ENCODE results near the gene KCNMA1.

The KCNMA1 gene

GRCh38 chr10:77644557-77645243 lies 7.1 kb upstream of the KCNMA1 start:
- Histone ChIP-seq H3K4me3 (ENCODE audit: low read length in 2 of 2) (no peak overlapping the region), H3K79me1 (ENCODE audit: low read depth, low read length) (no peaks in the 10 kb centered on the region), H3K4me1 (ENCODE audit: control insufficient read depth in 2 of 2, insufficient read depth in 1 of 2, low read depth in 1 of 2, low read length in 2 of 2) (peaks cover 0 to 4% of the 10 kb centered on the region in 2 donors), H3K9ac (ENCODE audit: low read depth, low read length, poor library complexity) (no peak overlapping the region), H3K18ac (ENCODE audit: low read length) (no peak overlapping the region), H3K36me3 (replicated peaks in 1 of 2; ENCODE audit: control insufficient read depth in 2 of 2, insufficient read depth in 2 of 2, low read length in 2 of 2) (no peaks in the 10 kb centered on the region), H3K27me3 (ENCODE audit: control insufficient read depth in 3 of 3, insufficient read depth in 3 of 3, low read depth in 1 of 3, low read length in 3 of 3) (peaks cover 0 to 23% (median 10%) of the 10 kb centered on the region in 3 experiments), H4K8ac (ENCODE audit: low read depth, low read length) (no peak overlapping the region), H2AK5ac (ENCODE audit: low read depth, low read length) (no peak overlapping the region), H2BK120ac (ENCODE audit: low read depth, low read length) (no peak overlapping the region), H3K14ac (ENCODE audit: low read length) (no peak overlapping the region), H3K27ac (replicated peaks; ENCODE audit: low read length) (no peak overlapping the region), H3K4ac (ENCODE audit: low read length) (no peak overlapping the region), H3K4me2 (ENCODE audit: insufficient read depth, low read length, poor library complexity, severe bottlenecking) (no peak overlapping the region), H3K23ac (ENCODE audit: low read depth, low read length, poor library complexity) (no peak overlapping the region), H2BK15ac (ENCODE audit: low read length) (no peak overlapping the region), H2BK12ac (ENCODE audit: low read length) (no peak overlapping the region), H2BK5ac (ENCODE audit: low read length) (no peak overlapping the region), H2AFZ (ENCODE audit: low read length) (no peak overlapping the region), H3K9me3 (replicated peaks in 1 of 2; ENCODE audit: control insufficient read depth in 2 of 2, insufficient read depth in 1 of 2, low read depth in 1 of 2, low read length in 2 of 2) (no peaks in the 10 kb centered on the region), H4K91ac (ENCODE audit: low read depth, low read length, poor library complexity) (no peak overlapping the region)
- no CpG with 5 or more reads among the region's 4 CpGs for WGBS, 2 donors (ENCODE audit: extremely low coverage in 2 of 2, insufficient read length in 2 of 2, insufficient replicate concordance in 1 of 2)
- no peak for DNase-seq (ENCODE audit: low spot score)

- no peak overlapping the region for H3K23ac ChIP-seq (ENCODE audit: low read depth, low read length, poor library complexity)
- no peak overlapping the region for H2BK12ac ChIP-seq (ENCODE audit: low read length)
- H4K91ac ChIP-seq (ENCODE audit: low read depth, low read length, poor library complexity), result no peak overlapping the region
- no peak overlapping the region for H3K18ac ChIP-seq (ENCODE audit: low read length)
- peaks cover 0 to 3% of the 10 kb centered on the region in 2 donors for H3K4me1 ChIP-seq (ENCODE audit: control insufficient read depth in 2 of 2, insufficient read depth in 1 of 2, low read depth in 1 of 2, low read length in 2 of 2)
- H3K4ac ChIP-seq (ENCODE audit: low read length), result no peak overlapping the region
- no peak overlapping the region for H3K14ac ChIP-seq (ENCODE audit: low read length)
- H3K79me1 ChIP-seq (ENCODE audit: low read depth, low read length), result no peaks in the 10 kb centered on the region
- DNase-seq (ENCODE audit: low spot score), result no peak
- no peak overlapping the region for H3K4me2 ChIP-seq (ENCODE audit: insufficient read depth, low read length, poor library complexity, severe bottlenecking)
- no peak overlapping the region for H4K8ac ChIP-seq (ENCODE audit: low read depth, low read length)
- WGBS, 2 donors (ENCODE audit: extremely low coverage in 2 of 2, insufficient read length in 2 of 2, insufficient replicate concordance in 1 of 2), result no CpG with 5 or more reads among the region's 6 CpGs
- no peak overlapping the region for H2AK5ac ChIP-seq (ENCODE audit: low read depth, low read length)
- no peaks in the 10 kb centered on the region for H3K36me3 ChIP-seq (replicated peaks in 1 of 2; ENCODE audit: control insufficient read depth in 2 of 2, insufficient read depth in 2 of 2, low read length in 2 of 2)
- peaks cover 0 to 31% (median 16%) of the 10 kb centered on the region in 3 experiments for H3K27me3 ChIP-seq (ENCODE audit: control insufficient read depth in 3 of 3, insufficient read depth in 3 of 3, low read depth in 1 of 3, low read length in 3 of 3)
- H3K9me3 ChIP-seq (replicated peaks in 1 of 2; ENCODE audit: control insufficient read depth in 2 of 2, insufficient read depth in 1 of 2, low read depth in 1 of 2, low read length in 2 of 2), result no peaks in the 10 kb centered on the region
- no peak overlapping the region for H3K4me3 ChIP-seq (ENCODE audit: low read length in 2 of 2)
- no peak overlapping the region for H2BK15ac ChIP-seq (ENCODE audit: low read length)
- no peak overlapping the region for H2AFZ ChIP-seq (ENCODE audit: low read length)
- no peak overlapping the region for H3K9ac ChIP-seq (ENCODE audit: low read depth, low read length, poor library complexity)
- H3K27ac ChIP-seq (replicated peaks; ENCODE audit: low read length), result no peak overlapping the region
- H2BK5ac ChIP-seq (ENCODE audit: low read length), result no peak overlapping the region
- no peak overlapping the region for H2BK120ac ChIP-seq (ENCODE audit: low read depth, low read length)
Measured at GRCh38 chr10:77643795-77644468, 6.3 kb upstream of the KCNMA1 start.

GRCh38 chr10:77641788-77642397 lies 4.3 kb upstream of the KCNMA1 start:
- Histone ChIP-seq H3K36me3 (replicated peaks in 1 of 2; ENCODE audit: control insufficient read depth in 2 of 2, insufficient read depth in 2 of 2, low read length in 2 of 2) (no peaks in the 10 kb centered on the region), H3K4me1 (ENCODE audit: control insufficient read depth in 2 of 2, insufficient read depth in 1 of 2, low read depth in 1 of 2, low read length in 2 of 2) (peaks cover 0 to 6% of the 10 kb centered on the region in 2 donors), H3K9ac (ENCODE audit: low read depth, low read length, poor library complexity) (no peak overlapping the region), H3K4ac (ENCODE audit: low read length) (no peak overlapping the region), H2AK5ac (ENCODE audit: low read depth, low read length) (no peak overlapping the region), H3K18ac (ENCODE audit: low read length) (no peak overlapping the region), H2BK5ac (ENCODE audit: low read length) (no peak overlapping the region), H3K4me3 (ENCODE audit: low read length in 2 of 2) (no peak overlapping the region), H3K14ac (ENCODE audit: low read length) (no peak overlapping the region), H3K27ac (replicated peaks; ENCODE audit: low read length) (no peak overlapping the region), H3K27me3 (ENCODE audit: control insufficient read depth in 3 of 3, insufficient read depth in 3 of 3, low read depth in 1 of 3, low read length in 3 of 3) (peaks cover 3 to 43% (median 26%) of the 10 kb centered on the region in 3 experiments), H4K8ac (ENCODE audit: low read depth, low read length) (no peak overlapping the region), H3K23ac (ENCODE audit: low read depth, low read length, poor library complexity) (no peak overlapping the region), H2AFZ (ENCODE audit: low read length) (no peak overlapping the region), H2BK12ac (ENCODE audit: low read length) (no peak overlapping the region), H3K9me3 (replicated peaks in 1 of 2; ENCODE audit: control insufficient read depth in 2 of 2, insufficient read depth in 1 of 2, low read depth in 1 of 2, low read length in 2 of 2) (no peaks in the 10 kb centered on the region), H3K4me2 (ENCODE audit: insufficient read depth, low read length, poor library complexity, severe bottlenecking) (no peak overlapping the region), H2BK15ac (ENCODE audit: low read length) (no peak overlapping the region), H2BK120ac (ENCODE audit: low read depth, low read length) (no peak overlapping the region), H3K79me1 (ENCODE audit: low read depth, low read length) (no peaks in the 10 kb centered on the region), H4K91ac (ENCODE audit: low read depth, low read length, poor library complexity) (no peak overlapping the region)
- no CpG with 5 or more reads among the region's 5 CpGs for WGBS, 2 donors (ENCODE audit: extremely low coverage in 2 of 2, insufficient read length in 2 of 2, insufficient replicate concordance in 1 of 2)
- peak; percentile 77 for DNase-seq (ENCODE audit: low spot score)

GRCh38 chr10:77641344-77641743 lies 3.7 kb upstream of the KCNMA1 start:
- no peak overlapping the region for H3K9ac ChIP-seq (ENCODE audit: low read depth, low read length, poor library complexity)
- H3K4me3 ChIP-seq (ENCODE audit: low read length in 2 of 2), result no peak overlapping the region
- no peak for DNase-seq (ENCODE audit: low spot score)
- no peak overlapping the region for H3K18ac ChIP-seq (ENCODE audit: low read length)
- peaks cover 0 to 9% of the 10 kb centered on the region in 2 donors for H3K4me1 ChIP-seq (ENCODE audit: control insufficient read depth in 2 of 2, insufficient read depth in 1 of 2, low read depth in 1 of 2, low read length in 2 of 2)
- H2BK15ac ChIP-seq (ENCODE audit: low read length), result no peak overlapping the region
- no peak overlapping the region for H3K4me2 ChIP-seq (ENCODE audit: insufficient read depth, low read length, poor library complexity, severe bottlenecking)
- no peak overlapping the region for H4K91ac ChIP-seq (ENCODE audit: low read depth, low read length, poor library complexity)
- no peaks in the 10 kb centered on the region for H3K9me3 ChIP-seq (replicated peaks in 1 of 2; ENCODE audit: control insufficient read depth in 2 of 2, insufficient read depth in 1 of 2, low read depth in 1 of 2, low read length in 2 of 2)
- WGBS, 2 donors (ENCODE audit: extremely low coverage in 2 of 2, insufficient read length in 2 of 2, insufficient replicate concordance in 1 of 2), result no CpG with 5 or more reads among the region's 1 CpG
- H2BK12ac ChIP-seq (ENCODE audit: low read length), result no peak overlapping the region
- H3K27me3 ChIP-seq (ENCODE audit: control insufficient read depth in 3 of 3, insufficient read depth in 3 of 3, low read depth in 1 of 3, low read length in 3 of 3), result peaks cover 9 to 49% (median 32%) of the 10 kb centered on the region in 3 experiments
- peak overlapping the region; percentile 89 for H3K23ac ChIP-seq (ENCODE audit: low read depth, low read length, poor library complexity)
- no peak overlapping the region for H3K14ac ChIP-seq (ENCODE audit: low read length)
- no peak overlapping the region for H3K27ac ChIP-seq (replicated peaks; ENCODE audit: low read length)
- H4K8ac ChIP-seq (ENCODE audit: low read depth, low read length), result no peak overlapping the region
- H3K79me1 ChIP-seq (ENCODE audit: low read depth, low read length), result no peaks in the 10 kb centered on the region
- H2AK5ac ChIP-seq (ENCODE audit: low read depth, low read length), result no peak overlapping the region
- no peak overlapping the region for H2BK5ac ChIP-seq (ENCODE audit: low read length)
- H3K4ac ChIP-seq (ENCODE audit: low read length), result no peak overlapping the region
- no peak overlapping the region for H2AFZ ChIP-seq (ENCODE audit: low read length)
- H3K36me3 ChIP-seq (replicated peaks in 1 of 2; ENCODE audit: control insufficient read depth in 2 of 2, insufficient read depth in 2 of 2, low read length in 2 of 2), result no peaks in the 10 kb centered on the region
- H2BK120ac ChIP-seq (ENCODE audit: low read depth, low read length), result no peak overlapping the region

Measured in neuronal stem cell (in vitro differentiated cells).